Frontal cortex (tissue), 4 donors: ENCODE measurements around the gene IER2. TPM values are rescaled to one million over a fixed set of nuclear protein-coding genes. Genes with fewer than 3 reads are reported as not detected.
"Not testable (repeated sequence)": the region's sequence is repeated elsewhere in the genome, so short reads cannot be mapped to it uniquely, and the experiment has no call there.

Experiments
- DNase-seq, 2 donors: peaks; one replicate each; pipeline ENCODE4 v3.0.0; 2012; ENCODE audit warnings: low spot score in 2 of 2
- FAIRE-seq: peaks from 2 replicates; lab custom pipeline; 2012; peaks lifted over from hg19 to GRCh38; lab: Jason Lieb, UNC
- total RNA-seq: library from RNA; depleted of rRNA; stranded (reverse); fragments of >200 nt; gene quantifications from one replicate; pipeline ENCODE4 v1.2.3, GENCODE V29; 2014
- donor health status: control.
- donor health status: control.
- donor health status: control.

The IER2 gene
- total RNA-seq, 1 donor from 2014 or later: 9.0 TPM

DNA sequence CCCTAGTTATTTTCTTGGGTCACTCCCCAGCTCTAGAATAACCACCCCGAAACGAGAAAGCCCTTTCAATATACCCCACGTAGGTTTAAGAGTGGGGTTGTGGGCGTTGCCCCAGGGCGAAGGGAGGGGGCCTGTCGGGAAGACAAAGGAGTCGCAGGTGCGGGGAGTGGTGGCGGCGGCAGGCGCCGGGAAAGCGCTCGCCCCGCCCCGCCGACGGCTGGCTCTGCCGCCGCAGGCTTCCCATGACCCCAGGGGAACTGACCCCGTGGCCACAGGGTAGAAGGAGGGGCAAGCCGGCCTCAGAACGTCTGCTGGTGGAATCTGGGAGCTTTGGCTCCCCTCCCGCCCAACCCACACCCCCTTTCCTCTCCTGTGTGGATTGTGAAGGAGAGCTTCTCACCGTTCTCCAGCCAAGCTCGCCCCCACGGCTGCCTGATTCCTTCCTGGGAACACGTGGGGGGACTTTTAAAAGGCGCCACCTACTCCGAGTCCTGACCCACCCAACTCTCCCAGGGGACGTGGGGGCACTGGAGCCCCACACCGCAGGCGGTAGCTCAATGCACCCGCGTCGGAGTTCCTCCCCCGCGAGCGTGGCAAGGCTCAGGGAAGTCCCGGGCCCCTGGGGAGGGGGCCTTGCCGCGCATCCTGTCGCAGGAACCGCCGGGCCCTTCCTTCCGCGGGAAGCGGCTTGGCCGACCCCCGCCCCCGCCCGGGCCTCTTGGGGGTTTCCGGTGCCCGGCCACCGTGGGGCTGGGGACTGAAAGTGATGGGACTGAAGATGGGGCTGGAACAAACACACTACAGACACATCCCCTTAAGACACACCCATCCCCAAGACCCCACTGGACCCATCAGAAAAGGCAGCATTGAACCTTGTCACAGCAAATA, 5.5 kb downstream of the IER2 start:
- FAIRE-seq (no peak), DNase-seq (peak; percentile 55 to 71)

DNA sequence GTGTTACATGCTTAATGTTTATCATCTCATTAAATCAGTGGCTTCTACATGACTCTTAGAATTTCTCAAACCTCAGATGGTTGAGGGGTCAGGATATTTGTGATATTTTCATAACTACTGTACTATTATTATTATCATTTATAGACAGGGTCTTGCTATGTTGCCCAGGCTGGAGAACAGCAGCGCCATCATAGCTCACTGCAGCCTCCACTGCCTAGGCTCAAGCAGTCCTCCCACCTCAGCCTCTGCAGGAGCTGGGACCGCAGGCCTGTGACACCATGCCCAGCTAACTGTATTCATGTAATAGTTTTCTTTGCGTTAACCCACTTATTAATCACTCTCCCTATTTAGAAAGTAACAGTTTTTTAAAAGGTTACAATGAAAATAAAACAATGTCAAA, 9.5 kb downstream of the IER2 start:
- no peak for DNase-seq
- no peak for FAIRE-seq

DNA sequence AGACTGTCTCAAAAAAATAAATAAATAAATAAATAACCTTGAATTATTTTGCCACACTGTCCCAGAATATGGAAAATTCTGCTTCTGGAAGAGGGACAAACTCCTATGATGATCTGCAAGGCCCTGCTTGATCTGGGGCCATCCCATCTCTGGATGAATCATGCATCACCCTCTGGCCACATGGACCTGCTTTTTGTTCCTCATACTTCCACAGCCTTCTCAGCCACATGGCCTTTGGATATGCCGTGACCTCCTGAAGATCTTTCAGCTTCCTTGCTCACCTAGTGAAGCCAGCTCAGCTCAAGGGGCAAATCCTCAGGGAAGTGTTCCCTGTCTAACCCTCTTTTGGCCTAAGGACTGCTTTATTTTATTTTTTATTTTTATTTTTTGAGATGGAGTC, 10.3 kb downstream of the IER2 start:
- DNase-seq (no peak), FAIRE-seq (no peak)

DNA sequence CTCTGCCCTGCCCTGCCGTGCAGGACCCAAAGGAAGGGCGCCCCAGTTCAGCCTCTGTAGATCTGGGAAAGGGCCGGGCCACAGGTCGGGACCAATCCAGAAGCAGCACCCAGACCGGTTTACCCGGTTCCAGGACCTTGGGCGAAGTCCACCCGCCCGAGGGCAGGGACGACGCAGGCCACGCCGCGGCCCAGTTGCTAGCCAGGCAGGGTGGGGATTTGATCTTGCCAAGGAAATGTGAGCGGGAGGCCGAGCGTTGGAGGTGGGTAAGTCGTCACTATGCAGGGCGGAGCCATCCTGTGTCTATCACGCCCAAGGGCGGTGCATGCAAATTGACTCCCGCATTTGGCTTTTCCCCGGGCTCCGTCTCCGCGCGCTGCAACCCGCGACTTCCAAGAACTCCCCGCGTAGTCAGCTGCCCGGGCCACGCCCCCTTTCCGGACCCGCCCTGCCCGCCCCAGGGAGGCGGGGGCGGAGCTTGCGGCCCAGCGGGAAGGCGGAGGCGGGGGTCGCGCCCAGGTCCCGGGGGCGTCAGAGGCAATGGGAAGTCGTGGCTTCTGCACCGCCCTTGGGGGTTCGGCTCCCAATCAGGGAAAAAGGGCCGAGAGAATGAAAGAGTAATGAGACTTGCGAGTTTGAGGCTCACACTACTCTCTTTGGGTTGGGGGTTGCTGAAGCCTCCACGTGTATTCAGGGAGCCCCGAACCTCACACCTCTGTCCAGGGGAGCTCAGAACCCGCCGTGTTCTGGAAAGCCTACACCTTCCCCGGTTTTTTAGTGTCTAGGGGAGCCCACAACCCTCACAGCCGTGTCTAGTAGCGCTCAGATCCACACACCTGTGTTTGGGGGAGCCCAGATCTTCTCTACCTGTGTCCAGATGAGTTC, 12.8 kb downstream of the IER2 start:
- FAIRE-seq: no peak
- DNase-seq: peak; percentile 79 to 90

DNA sequence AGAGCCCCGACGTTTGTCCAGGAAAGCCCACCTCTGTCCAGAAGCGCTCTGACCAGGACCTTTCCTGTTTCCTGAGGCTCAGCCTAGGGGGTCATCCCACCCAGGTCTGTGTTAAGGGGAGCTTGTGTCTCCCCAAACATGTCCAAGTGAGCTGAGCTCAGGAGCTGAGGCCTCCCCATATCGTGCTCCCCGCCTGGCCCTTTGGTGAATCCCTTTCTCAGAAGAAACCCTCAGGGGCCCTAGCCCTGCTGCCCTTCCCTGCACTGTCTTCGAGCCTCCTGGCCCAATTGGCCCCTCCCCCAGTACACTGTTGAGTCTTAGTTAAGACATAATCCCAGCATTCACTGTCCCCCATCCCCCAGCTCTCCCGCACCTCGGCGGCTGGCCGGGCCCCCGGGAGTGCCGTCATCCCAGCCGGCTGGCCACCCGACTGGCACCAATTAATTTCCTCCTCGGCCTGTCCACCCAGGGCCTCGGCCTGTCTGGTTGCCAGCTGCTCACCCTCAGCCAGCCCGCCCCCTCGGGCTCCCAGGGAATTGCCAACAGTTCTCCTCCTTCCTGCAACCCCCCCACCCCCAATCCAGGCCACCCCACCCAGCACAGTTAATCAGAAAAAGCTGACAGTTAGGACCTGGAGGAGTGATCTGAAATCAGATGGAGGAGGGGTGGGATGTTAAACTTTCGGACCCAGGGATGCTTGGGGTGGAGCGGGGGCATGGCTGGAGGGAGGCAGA, 13.6 kb downstream of the IER2 start:
- DNase-seq (peak; percentile 52 to 66), FAIRE-seq (no peak)

DNA sequence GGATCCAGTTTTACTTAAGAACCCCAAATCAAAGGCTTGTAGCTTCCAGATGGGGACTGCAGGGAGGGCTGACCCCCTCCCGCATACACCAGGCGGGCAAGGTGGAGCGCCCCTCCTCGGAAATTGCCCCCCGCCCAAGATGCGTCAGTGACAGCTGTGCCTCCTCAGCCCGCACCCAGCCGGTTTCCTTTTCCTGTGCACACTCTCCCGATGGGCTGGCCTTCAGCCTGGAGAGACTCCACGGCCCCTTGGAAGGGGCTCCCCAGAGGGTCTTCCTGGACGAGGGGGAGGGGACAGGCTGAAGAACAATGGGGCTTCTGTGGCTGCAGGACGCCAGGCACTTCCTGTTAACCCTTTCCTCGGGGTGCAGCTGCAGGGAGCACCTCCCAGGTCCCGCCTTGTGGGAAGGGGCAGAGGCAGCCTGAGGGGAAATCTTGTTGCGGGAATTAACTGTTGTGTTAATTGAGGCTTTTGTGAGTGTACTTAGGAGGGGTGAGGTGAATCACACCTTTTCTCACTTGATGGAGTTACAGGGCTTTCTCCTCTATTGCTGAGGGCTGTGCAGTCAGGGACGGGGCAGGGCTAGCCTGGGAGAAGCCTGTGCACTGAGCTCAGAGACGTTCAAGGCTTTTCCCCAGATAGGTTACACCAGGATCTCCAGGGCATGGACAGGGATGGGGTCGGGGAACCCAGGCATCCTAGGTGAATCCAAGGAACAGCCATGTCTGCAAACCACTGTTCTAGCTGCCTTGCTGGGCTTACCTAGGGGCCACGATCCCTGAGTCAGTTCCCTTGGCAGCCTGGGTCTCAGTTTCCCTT, 14.3 kb downstream of the IER2 start:
- DNase-seq (no peak), FAIRE-seq (no peak)

DNA sequence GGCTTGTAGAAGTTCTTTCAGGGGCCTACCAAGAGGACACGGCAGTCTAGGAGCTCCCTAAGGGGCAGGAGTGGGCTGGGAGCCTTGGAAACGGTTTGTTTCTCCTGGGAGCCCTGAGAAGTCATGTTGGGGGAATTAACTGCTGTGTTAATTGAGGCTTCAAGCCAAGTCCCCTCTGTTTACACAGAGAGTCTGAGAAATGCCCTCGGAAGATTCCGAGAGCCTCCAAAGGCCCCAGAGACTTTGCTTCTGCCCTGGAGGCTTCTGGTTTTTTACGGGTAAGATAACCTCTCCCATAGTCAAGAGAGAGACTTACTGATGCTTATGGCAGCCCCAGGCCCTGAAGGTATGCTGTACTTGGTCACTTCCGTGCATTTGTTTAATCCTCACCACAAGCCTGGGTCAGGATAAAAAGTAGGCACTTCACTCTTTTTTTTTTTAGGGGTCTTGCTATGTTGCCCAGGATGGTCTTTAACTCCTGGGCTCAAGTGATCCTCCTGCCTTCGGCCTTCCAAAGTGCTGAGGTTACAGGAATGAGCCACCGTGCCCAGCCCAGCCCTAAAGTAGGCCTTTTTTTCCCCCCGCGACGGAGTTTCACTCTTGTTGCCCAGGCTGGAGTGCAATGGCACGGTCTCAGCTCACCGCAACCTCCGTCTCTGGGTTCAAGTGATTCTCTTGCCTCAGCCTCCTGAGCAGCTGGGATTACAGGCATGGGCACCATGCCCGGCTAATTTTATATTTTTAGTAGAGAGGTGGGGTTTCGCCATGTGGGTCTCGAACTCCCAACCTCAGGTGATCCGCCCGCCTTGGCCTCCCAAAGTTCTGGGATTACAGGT, 15.2 kb downstream of the IER2 start:
- FAIRE-seq (no peak), DNase-seq (no peak)

DNA sequence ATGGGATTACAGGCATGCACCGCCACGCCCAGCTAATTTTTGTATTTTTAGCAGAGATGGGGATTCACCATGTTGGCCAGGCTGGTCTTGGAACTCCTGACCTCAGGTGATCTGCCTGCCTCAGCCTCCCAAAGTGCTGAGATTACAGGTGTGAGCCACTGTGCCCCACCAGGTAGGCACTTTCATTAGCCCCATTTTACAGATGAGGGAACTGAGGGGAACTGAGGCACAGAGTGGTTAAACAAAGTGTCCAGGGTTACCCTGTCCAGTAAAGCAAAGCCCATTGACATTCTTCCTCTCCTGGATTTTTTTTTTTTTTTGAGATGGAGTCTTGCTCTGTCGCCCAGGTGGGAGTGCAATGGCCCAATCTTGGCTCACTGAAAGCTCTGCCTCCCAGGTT, 15.9 kb downstream of the IER2 start:
- FAIRE-seq, DNase-seq: not testable (repeated sequence)

DNA sequence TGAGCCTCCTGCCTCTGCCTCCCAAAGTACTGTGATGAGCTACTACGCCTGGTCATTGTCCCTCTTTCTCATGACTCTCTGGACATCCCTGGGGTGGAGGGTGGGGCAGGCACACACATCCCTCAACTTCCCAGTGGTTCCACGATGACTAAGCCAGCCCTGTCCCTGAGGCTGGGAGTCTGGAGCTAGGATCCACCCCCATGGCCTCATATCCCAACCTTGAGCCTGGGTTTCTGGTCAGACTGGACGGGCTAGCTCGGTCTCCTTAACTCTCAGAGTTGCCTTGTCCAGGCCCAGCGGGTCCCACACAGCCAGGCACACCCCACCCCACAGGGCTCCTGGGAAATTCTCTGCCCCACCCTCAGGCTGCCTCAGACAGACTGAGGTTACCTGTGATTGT, 19.6 kb downstream of the IER2 start:
- FAIRE-seq: no peak
- no peak for DNase-seq

DNA sequence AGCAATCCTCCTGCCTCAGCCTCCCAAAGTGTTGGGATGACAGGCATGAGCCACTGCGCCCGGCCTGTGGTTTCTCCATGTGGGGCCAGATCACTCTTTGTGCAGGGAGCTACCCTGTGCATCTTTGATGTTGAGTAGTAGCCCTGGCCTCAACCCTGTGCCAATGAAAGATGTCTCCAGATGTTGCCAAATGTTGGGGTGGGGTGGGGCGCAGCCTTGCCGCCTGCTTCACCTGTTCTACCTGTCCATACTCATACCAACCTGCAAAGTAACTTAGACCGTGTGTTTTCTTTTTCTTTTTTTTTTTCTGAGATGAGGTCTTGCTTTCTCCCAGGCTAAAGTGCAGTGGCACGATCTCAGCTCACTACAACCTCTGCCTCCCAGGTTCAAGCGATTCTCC, 20.9 kb downstream of the IER2 start:
- FAIRE-seq: no peak

DNA sequence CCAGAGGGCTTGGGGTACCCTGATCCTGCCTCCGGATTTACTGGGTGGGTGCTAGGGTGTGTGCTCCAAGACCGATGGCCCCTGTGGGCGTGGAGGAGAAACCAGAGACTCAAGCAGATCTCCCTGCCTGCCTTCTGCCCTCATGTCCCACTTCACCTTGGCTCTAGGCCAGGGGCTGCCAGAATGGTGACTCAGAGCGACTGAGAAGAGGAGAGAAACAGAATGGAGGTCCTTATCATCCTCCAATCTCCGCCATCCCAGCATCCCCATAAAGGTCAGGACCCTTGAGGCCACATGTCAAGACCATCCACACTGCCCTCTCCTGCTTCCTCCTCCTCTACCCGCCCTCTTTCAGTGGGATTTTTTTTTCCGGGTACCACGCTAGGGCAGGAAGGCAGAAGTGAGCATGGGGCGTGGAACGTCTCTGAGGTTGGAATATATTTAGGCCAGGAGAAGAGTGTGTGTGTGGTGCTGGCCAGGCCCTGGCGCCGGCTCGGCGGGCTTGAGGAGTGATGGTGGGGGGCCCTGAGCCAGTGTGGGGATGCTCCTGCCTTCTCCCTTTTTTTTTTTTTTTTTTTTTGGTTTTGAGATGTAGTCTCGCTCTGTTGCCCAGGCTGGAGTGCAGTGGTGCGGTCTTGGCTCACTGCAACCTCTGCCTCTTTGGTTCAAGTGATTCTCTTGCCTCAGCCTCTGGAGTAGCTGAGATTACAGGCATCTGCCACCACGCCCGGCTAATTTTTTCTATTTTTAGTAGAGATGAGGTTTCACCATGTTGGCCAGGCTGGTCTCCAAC, 22.3 kb downstream of the IER2 start:
- DNase-seq (no peak), FAIRE-seq (no peak)

More for the DNA sequence above, 20.9 kb downstream of the IER2 start:
- DNase-seq: no peak

DNA sequence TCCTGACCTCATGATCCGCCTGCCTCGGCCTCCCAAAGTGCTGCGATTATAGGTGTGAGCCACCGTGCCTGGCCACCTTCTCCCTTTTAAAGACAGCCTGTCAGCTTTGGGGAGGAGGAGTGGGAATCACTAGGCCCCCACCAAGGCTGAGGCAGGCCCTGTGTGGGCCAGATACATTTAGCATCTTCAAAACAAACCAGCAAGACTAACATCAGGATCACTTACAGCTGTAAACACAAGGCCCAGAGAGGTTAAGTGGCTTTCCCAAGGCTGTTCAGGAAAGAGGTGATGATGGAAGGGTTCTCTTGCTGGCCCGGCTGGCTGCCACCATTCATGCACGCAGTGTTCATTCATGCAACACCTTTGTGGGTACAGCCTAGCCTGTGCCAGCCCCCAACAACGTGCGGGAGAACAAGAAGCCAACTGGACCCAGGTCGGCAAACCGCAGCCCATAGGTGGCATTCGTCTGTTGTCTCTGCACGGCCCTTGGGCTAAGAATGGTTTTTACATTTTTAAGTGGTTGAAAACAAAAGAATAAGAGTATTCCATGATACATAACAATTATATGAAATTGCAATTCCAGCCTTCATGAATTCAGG, 23.0 kb downstream of the IER2 start:
- FAIRE-seq (no peak), DNase-seq (no peak)

DNA sequence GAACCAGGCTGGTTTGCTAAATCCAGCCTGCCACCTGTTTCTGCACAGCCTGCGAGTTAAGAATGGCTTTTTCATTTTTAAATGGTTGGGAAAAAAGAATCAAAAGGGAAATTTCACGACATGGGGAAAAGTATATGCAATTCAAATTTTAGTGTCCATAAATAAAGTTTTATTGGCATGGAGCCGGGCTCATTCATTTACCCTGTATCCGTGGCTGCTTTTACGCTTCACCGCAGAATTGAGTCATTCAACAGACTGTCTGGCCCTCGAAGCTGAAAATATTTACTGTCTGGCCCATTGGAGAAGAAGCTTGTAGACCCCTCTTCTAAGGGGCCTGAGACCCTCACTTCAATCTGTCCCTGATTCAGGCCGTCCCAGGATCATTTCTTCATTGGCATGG, 26.1 kb downstream of the IER2 start:
- DNase-seq: no peak
- FAIRE-seq: no peak

DNA sequence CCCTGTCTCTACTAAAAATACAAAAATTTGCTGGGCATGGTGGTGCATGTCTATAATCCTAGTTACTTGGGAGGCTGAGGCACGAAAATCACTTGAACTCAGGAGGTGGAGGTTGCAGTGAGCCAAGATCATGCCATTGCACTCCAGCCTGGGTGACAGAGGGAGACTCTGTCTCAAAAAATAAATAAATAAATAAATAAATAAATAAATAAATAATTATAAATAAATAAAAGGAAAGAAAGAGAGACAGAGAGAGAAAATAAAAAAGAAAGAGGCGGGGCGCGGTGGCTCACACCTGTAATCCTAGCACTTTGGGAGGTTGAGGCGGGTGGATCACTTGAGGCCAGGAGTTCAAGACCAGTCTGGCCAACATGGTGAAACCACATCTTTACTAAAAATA, 27.4 kb downstream of the IER2 start:
- DNase-seq, FAIRE-seq: not testable (repeated sequence)

DNA sequence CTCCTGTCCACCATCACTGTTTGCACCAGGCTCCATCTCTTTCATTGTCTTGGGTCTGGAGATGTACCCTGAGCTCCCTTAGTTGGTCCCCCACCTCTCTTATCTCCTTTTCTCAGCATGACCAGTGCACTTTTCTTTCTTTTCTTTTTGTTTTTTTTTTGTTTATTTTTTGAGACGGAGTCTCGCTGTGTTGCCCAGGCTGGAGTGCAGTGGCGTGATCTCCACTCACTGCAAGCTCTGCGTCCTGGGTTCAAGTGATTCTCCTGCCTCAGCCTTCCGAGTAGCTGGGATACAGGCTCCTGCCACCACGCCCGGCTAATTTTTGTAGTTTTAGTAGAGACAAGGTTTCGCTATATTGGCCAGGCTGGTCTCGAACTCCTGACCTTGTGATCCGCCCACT, 28.1 kb downstream of the IER2 start:
- FAIRE-seq, DNase-seq: not testable (repeated sequence)

DNA sequence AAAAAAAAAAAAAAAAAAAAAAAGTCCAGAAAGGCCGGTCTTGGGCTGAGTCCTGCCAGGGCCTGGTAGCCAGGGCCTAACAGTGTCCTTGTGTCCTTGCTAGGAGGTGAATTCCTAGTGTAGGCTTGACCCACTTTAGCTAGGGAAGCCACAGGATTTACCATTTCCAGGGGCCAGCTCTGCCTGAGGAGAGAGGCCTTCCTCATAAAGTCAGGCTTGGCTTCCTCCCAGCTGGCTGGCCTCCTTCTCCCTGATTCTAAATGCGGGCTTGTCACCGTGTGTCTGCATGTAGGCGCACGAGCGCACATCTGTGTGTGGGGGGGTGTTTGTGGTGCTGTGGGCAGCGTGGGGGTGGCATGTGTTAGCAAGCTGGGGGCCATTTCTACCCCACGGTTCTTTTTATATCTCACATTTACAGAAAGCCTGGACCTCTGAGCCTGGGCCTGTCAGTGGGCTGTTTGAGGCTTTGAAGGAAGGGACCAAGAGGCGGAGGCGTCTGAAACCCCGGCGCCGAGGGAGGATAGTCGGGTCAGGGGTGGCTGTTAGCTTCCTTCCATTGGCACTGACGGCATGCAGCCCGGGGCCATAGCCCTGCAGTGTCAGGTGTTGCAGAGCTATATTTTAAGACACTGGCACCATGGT, 31.7 kb downstream of the IER2 start:
- FAIRE-seq (no peak), DNase-seq (peak; percentile 52 to 77)

DNA sequence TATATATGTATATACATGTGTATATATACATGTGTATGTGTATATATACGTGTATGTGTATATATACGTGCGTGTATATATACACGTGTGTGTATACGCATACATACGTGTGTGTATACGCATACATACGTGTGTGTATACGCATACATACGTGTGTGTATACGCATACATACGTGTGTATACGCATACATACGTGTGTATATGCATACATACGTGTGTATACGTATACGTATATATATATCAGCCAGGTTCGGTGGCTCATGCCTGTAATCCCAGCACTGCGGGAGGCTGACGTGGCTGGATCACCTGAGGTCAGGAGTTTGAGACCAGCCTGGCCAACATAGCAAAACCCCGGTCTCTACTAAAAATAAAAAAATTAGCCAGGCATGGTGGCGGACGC, 34.7 kb downstream of the IER2 start:
- not testable (repeated sequence) for DNase-seq
- peak; percentile 6 for FAIRE-seq
